Adrenal gland (tissue), 5 donors: ENCODE results near the gene RNU5B-1.

Source experiments
- POLR2A ChIP-seq, 2 donors: fragments of 450-650 bp; IDR thresholded peaks; one replicate each; pipeline ENCODE4 v1.6.1; 2017; ENCODE audit warnings: antibody characterized with exemption in 2 of 2, mild to moderate bottlenecking in 2 of 2, moderate library complexity in 1 of 2
- TF ChIP-seq, protein P1 (sequence below), 6 experiments: fragments of 450-650 bp in 4 of 6; fragments of 200-600 bp in 2 of 6; sonication (generic) in 1 of 6; IDR thresholded peaks; 1 replicate in 5 of 6; 2 replicates in 1 of 6; pipeline versions ENCODE4 v1.5.1 to v1.8.0; 2016 to 2021; ENCODE audit warnings: antibody characterized with exemption in 6 of 6, mild to moderate bottlenecking in 2 of 6, moderate library complexity in 1 of 6
- donor health status: DM: no; HTN: no; CAD: no.

DNA sequence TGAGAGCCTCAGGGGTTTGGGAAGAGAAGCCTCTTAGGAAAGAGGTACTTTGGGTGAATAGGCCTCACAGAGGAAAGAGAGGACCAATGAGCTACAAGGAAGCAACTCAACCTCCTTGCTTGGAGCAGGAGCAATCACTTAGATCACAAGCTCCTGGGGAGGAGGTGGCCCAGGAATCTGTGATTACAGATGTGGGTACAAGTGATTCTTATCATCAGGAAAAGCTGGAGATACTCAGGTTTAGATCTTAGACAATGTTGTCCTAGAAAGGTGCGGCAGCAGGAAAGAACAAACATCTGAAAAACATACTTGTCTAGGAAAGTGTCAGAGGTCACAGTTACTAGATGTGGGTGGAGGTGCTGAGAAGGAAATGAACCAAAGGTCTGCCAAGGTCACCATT lies 26.0 kb upstream of the RNU5B-1 start:
- TF ChIP-seq, protein P1, sequence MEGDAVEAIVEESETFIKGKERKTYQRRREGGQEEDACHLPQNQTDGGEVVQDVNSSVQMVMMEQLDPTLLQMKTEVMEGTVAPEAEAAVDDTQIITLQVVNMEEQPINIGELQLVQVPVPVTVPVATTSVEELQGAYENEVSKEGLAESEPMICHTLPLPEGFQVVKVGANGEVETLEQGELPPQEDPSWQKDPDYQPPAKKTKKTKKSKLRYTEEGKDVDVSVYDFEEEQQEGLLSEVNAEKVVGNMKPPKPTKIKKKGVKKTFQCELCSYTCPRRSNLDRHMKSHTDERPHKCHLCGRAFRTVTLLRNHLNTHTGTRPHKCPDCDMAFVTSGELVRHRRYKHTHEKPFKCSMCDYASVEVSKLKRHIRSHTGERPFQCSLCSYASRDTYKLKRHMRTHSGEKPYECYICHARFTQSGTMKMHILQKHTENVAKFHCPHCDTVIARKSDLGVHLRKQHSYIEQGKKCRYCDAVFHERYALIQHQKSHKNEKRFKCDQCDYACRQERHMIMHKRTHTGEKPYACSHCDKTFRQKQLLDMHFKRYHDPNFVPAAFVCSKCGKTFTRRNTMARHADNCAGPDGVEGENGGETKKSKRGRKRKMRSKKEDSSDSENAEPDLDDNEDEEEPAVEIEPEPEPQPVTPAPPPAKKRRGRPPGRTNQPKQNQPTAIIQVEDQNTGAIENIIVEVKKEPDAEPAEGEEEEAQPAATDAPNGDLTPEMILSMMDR (IDR thresholded peaks at IDR 0.05) = no peak
- no peak for TF ChIP-seq POLR2A (IDR thresholded peaks at IDR 0.05)
